ENCODE data around the gene QPCT.

The QPCT gene

GRCh38 chr2:37343537-37344434 is 644 bp upstream of the QPCT start:
- no peaks in the 10 kb centered on the region for H3K79me2 ChIP-seq
- no peak overlapping the region for H3K27ac ChIP-seq
- no peaks in the 10 kb centered on the region for H3K36me3 ChIP-seq (ENCODE audit: control insufficient read depth, insufficient read depth, low read length)
- peak overlapping the region; percentile 95 for H3K4me2 ChIP-seq (ENCODE audit: low read length)
- no peaks in the 10 kb centered on the region for H3K4me1 ChIP-seq
- TF ChIP-seq, protein P1, sequence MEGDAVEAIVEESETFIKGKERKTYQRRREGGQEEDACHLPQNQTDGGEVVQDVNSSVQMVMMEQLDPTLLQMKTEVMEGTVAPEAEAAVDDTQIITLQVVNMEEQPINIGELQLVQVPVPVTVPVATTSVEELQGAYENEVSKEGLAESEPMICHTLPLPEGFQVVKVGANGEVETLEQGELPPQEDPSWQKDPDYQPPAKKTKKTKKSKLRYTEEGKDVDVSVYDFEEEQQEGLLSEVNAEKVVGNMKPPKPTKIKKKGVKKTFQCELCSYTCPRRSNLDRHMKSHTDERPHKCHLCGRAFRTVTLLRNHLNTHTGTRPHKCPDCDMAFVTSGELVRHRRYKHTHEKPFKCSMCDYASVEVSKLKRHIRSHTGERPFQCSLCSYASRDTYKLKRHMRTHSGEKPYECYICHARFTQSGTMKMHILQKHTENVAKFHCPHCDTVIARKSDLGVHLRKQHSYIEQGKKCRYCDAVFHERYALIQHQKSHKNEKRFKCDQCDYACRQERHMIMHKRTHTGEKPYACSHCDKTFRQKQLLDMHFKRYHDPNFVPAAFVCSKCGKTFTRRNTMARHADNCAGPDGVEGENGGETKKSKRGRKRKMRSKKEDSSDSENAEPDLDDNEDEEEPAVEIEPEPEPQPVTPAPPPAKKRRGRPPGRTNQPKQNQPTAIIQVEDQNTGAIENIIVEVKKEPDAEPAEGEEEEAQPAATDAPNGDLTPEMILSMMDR (IDR thresholded peaks at IDR 0.05): no peak
- H3K27me3 ChIP-seq (ENCODE audit: control insufficient read depth, insufficient read depth, low read length): no peaks in the 10 kb centered on the region
- H3K9me3 ChIP-seq (ENCODE audit: control insufficient read depth, low read length): no peaks in the 10 kb centered on the region
- H3K4me3 ChIP-seq (ENCODE audit: low read depth, low read length): peak overlapping the region; percentile 66
- no peak overlapping the region for H3K9ac ChIP-seq
- peak overlapping the region; percentile 84 for H2AFZ ChIP-seq

DNA sequence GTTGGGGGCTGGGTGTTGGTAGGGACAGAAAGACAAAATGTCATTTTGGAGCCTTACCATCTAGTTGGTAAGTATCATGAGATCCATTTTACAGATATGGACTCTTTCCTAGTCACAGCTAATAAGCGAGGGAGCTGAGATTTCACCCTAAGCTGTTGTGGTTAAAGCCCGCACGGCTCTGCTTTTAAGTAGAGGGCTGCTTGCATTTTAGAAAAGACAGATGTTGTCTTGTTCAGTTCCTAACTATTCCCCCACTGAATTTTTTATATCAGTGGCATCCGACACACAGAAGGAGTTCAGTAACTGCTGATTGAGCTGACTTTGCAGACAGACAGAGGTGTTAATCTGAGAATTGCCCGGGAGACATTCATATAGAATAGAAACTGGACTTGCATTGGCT is 3.7 kb downstream of the QPCT start:
- H3K4me3 ChIP-seq (ENCODE audit: low read depth, low read length): no peak overlapping the region
- H3K4me1 ChIP-seq: peaks cover 9% of the 10 kb centered on the region
- no peak overlapping the region for H2AFZ ChIP-seq
- H3K79me2 ChIP-seq: no peaks in the 10 kb centered on the region
- no peak overlapping the region for H3K4me2 ChIP-seq (ENCODE audit: low read length)
- H3K36me3 ChIP-seq (ENCODE audit: control insufficient read depth, insufficient read depth, low read length): no peaks in the 10 kb centered on the region
- H3K9ac ChIP-seq: no peak overlapping the region
- no peak overlapping the region for H3K27ac ChIP-seq
- H3K9me3 ChIP-seq (ENCODE audit: control insufficient read depth, low read length): no peaks in the 10 kb centered on the region
- no peaks in the 10 kb centered on the region for H3K27me3 ChIP-seq (ENCODE audit: control insufficient read depth, insufficient read depth, low read length)
- TF ChIP-seq, protein P1 (IDR thresholded peaks at IDR 0.05): no peak

- Histone ChIP-seq H3K4me2 (ENCODE audit: low read length) (no peak overlapping the region), H3K4me3 (ENCODE audit: low read depth, low read length) (no peak overlapping the region), H3K4me1 (peaks cover 9% of the 10 kb centered on the region), H3K9me3 (ENCODE audit: control insufficient read depth, low read length) (no peaks in the 10 kb centered on the region), H3K36me3 (ENCODE audit: control insufficient read depth, insufficient read depth, low read length) (no peaks in the 10 kb centered on the region), H3K79me2 (no peaks in the 10 kb centered on the region), H2AFZ (peak overlapping the region; percentile 71), H3K27me3 (ENCODE audit: control insufficient read depth, insufficient read depth, low read length) (no peaks in the 10 kb centered on the region), H3K9ac (no peak overlapping the region), H3K27ac (no peak overlapping the region)
- TF ChIP-seq, protein P1 (IDR thresholded peaks at IDR 0.05): no peak
Measured at GRCh38 chr2:37349231-37349860, 4.9 kb downstream of the QPCT start.

DNA sequence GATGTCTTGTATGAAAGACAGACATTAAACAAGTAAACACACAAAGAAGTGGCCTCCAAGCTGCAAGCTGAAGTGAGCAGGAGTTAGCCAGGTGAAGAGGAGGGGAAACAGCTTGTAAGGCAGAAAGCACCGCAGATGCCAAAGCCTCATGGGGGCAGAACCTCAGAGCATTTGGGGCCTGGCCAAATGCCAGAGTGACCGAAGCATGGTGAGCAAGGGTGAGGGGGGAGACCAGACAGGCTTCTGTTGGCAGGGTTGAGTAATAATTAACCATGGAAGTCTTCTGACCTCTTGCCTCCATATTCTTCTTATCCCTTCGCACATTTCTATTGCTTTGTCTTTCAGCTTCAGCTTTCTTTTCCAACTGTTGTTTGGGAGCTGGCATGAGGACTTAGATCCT is 5.6 kb downstream of the QPCT start:
- H3K4me2 ChIP-seq (ENCODE audit: low read length): no peak overlapping the region
- H3K79me2 ChIP-seq: no peaks in the 10 kb centered on the region
- H3K9ac ChIP-seq: no peak overlapping the region
- H3K4me1 ChIP-seq: peaks cover 9% of the 10 kb centered on the region
- no peaks in the 10 kb centered on the region for H3K27me3 ChIP-seq (ENCODE audit: control insufficient read depth, insufficient read depth, low read length)
- no peaks in the 10 kb centered on the region for H3K9me3 ChIP-seq (ENCODE audit: control insufficient read depth, low read length)
- TF ChIP-seq, protein P1 (IDR thresholded peaks at IDR 0.05): no peak
- no peaks in the 10 kb centered on the region for H3K36me3 ChIP-seq (ENCODE audit: control insufficient read depth, insufficient read depth, low read length)
- H3K4me3 ChIP-seq (ENCODE audit: low read depth, low read length): no peak overlapping the region
- H3K27ac ChIP-seq: no peak overlapping the region
- peak overlapping the region; percentile 71 for H2AFZ ChIP-seq
